Astrocyte of the spinal cord (primary cell): ENCODE measurements around the gene ATF4.
A peak's percentile ranks its signal among the peaks of the same experiment; 100 is the strongest.

Experiments used
- DNase-seq: peaks from one replicate; pipeline ENCODE4 v3.0.0; 2011; ENCODE audit warnings: low read depth, low spot score
- H3K4me3 ChIP-seq: 2 replicates; pipeline ENCODE4 v1.5.1; 2011; ENCODE audit warnings: low read depth, mild to moderate bottlenecking, low read length, moderate library complexity
- CTCF ChIP-seq: IDR thresholded peaks from 2 replicates; pipeline ENCODE4 v1.5.1; 2012; ENCODE audit warnings: low read depth, mild to moderate bottlenecking, low read length, inconsistent platforms
- in situ Hi-C: cut with HindIII; loops from 2 replicates; pipeline ENCODE4 v1.10.0; 2017; ENCODE audit warnings: low sequenced_read_pairs

Gene ATF4

GRCh38 chr22:39534591-39535356 is 14.4 kb downstream of the ATF4 start:
- in situ Hi-C loops = no loop called here
- DNase-seq = peak; percentile 64
- TF ChIP-seq CTCF = peak; percentile 83
- no peak overlapping the region for H3K4me3 ChIP-seq

GRCh38 chr22:39535357-39535725 is 15.0 kb downstream of the ATF4 start:
- no peak for TF ChIP-seq CTCF
- in situ Hi-C loops = no loop called here
- H3K4me3 ChIP-seq = no peak overlapping the region
- no peak for DNase-seq

- no peak for TF ChIP-seq CTCF
- DNase-seq = no peak
- no peak overlapping the region for H3K4me3 ChIP-seq
- in situ Hi-C loops = no loop called here
Observed at GRCh38 chr22:39535831-39536449, 15.6 kb downstream of the ATF4 start.

- in situ Hi-C loops = no loop called here
- DNase-seq = no peak
- no peak overlapping the region for H3K4me3 ChIP-seq
- no peak for TF ChIP-seq CTCF
Observed at GRCh38 chr22:39536711-39537110, 16.3 kb downstream of the ATF4 start.

- TF ChIP-seq CTCF = no peak
- no peak overlapping the region for H3K4me3 ChIP-seq
- in situ Hi-C loops = no loop called here
- no peak for DNase-seq
Observed at GRCh38 chr22:39537975-39538374, 17.6 kb downstream of the ATF4 start.

GRCh38 chr22:39543095-39543494 is 22.7 kb downstream of the ATF4 start:
- no peak overlapping the region for H3K4me3 ChIP-seq
- DNase-seq = no peak
- TF ChIP-seq CTCF = peak; percentile 64
- in situ Hi-C loops = no loop called here
